Upper lobe of left lung (tissue), 4 donors: ENCODE measurements around the gene MMP8.
"Not testable (repeated sequence)": the region's sequence is repeated elsewhere in the genome, so short reads cannot be mapped to it uniquely, and the experiment has no call there.

Experiments
- EP300 ChIP-seq, 4 donors: sonication (generic); formaldehyde crosslinking; IDR thresholded peaks; one replicate each; pipeline ENCODE4 v1.5.1; 2017; ENCODE audit warnings: antibody characterized with exemption in 4 of 4, control low read depth in 2 of 4
- POLR2A ChIP-seq, 4 donors: fragments of 450-650 bp; IDR thresholded peaks; one replicate each; pipeline ENCODE4 v1.5.1; 2016 to 2017; ENCODE audit warnings: antibody characterized with exemption in 4 of 4, mild to moderate bottlenecking in 2 of 4
- POLR2AphosphoS5 ChIP-seq, 2 donors: sonication (generic); formaldehyde crosslinking; IDR thresholded peaks; one replicate each; pipeline ENCODE4 v1.5.1; 2017; ENCODE audit warnings: antibody characterized with exemption in 2 of 2
- TF ChIP-seq, protein P1 (sequence below), 6 experiments: fragments of 450-650 bp in 4 of 6; fragments of 200-600 bp in 2 of 6; sonication (generic) in 2 of 6; IDR thresholded peaks; one replicate each; pipeline ENCODE4 v1.5.1; 2016 to 2019; ENCODE audit warnings: antibody characterized with exemption in 6 of 6

DNA sequence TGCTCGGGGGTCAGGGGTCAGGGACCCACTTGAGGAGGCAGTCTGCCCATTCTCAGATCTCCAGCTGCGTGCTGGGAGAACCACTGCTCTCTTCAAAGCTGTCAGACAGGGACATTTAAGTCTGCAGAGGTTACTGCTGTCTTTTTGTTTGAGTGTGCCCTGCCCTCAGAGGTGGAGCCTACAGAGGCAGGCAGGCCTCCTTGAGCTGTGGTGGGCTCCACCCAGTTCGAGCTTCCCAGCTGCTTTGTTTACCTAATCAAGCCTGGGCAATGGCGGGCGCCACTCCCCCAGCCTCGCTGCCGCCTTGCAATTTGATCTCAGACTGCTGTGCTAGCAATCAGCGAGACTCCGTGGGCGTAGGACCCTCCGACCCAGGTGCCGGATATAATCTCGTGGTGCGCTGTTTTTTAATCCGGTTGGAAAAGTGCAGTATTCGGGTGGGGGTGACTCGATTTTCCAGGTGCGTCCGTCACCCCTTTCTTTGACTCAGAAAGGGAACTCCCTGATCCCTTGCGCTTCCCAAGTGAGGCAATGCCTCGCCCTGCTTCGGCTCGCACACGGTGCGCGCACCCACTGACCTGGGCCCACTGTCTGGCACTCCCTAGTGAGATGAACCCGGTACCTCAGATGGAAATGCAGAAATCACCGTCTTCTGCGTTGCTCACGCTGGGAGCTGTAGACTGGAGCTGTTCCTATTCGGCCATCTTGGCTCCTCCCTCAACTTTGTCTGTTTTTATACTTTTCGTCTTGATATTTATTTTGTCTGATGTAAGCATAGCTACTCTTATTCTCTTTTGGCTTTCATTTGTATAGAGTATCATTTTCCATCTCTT lies 22.2 kb upstream of the MMP8 start:
- TF ChIP-seq, protein P1, sequence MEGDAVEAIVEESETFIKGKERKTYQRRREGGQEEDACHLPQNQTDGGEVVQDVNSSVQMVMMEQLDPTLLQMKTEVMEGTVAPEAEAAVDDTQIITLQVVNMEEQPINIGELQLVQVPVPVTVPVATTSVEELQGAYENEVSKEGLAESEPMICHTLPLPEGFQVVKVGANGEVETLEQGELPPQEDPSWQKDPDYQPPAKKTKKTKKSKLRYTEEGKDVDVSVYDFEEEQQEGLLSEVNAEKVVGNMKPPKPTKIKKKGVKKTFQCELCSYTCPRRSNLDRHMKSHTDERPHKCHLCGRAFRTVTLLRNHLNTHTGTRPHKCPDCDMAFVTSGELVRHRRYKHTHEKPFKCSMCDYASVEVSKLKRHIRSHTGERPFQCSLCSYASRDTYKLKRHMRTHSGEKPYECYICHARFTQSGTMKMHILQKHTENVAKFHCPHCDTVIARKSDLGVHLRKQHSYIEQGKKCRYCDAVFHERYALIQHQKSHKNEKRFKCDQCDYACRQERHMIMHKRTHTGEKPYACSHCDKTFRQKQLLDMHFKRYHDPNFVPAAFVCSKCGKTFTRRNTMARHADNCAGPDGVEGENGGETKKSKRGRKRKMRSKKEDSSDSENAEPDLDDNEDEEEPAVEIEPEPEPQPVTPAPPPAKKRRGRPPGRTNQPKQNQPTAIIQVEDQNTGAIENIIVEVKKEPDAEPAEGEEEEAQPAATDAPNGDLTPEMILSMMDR (IDR thresholded peaks at IDR 0.05): not testable (repeated sequence)
- not testable (repeated sequence) for TF ChIP-seq POLR2A, EP300, POLR2AphosphoS5 (IDR thresholded peaks at IDR 0.05)
